ENCODE measurements around the gene PTPN5.
"Not testable (repeated sequence)": the region's sequence is repeated elsewhere in the genome, so short reads cannot be mapped to it uniquely, and the experiment has no call there.

Gene PTPN5

GRCh38 chr11:18791207-18791968 lies at the start of gene PTPN5:
TSS of gene PTPN5 (minus strand) at chr11:18791798. CDS start at chr11:18771958, 19,840 bp downstream.
- Histone ChIP-seq H3K4me1 (ENCODE audit: low read length) (no peaks in the 10 kb centered on the region), H2AFZ (ENCODE audit: low read length) (no peak within 1 kb of the TSS), H3K27ac (ENCODE audit: low read length) (no peak within 1 kb of the TSS), H3K4me3 (ENCODE audit: low read length) (no peak within 1 kb of the TSS), H3K9ac (ENCODE audit: low read length) (no peak within 1 kb of the TSS), H3K9me2 (replicated peaks; ENCODE audit: insufficient read depth, low read length) (no peaks in the 10 kb centered on the region), H4K20me1 (ENCODE audit: insufficient read depth, low read length) (no peaks in the 10 kb centered on the region), H3K79me2 (ENCODE audit: low read length) (no peaks in the 10 kb centered on the region), H3K27me3 (replicated peaks; ENCODE audit: insufficient read depth, low read length) (peaks cover 31% of the 10 kb centered on the region), H3K9me3 (replicated peaks; ENCODE audit: insufficient read depth, low read length) (no peaks in the 10 kb centered on the region), H3F3A (ENCODE audit: insufficient read depth, low read length) (no peaks in the 10 kb centered on the region), H3K36me3 (replicated peaks; ENCODE audit: insufficient read depth, low read length) (no peaks in the 10 kb centered on the region), H3K4me2 (ENCODE audit: low read depth, low read length) (peak within 1 kb of the TSS; percentile 27; the same call in 1 of the 2 replicates)
- TF ChIP-seq EZH2phosphoT487 (IDR thresholded peaks at IDR 0.05; ENCODE audit: low read length): no peak
- no peak for TF ChIP-seq CTCF (IDR thresholded peaks at IDR 0.05; ENCODE audit: low read length)
- DNase-seq: no peak

DNA sequence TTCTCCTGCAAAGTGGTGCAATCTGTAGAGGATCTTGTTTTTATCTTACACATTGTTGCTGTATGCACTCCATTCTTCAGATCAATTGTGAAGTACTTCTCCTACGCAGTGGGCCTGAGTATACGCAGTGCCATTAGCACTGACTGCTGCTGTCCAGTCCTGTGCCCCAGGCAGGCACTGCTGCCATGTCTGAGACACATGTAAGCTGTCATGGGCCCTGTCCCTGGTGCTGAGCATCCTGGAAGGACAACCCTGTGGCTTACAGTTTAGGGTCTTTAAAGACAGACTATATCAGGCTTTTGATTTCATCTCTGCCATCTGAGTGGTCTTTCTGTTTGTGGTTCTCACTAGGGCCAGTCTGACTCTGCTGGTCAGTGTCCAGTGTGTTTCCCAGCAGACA lies 44.8 kb upstream of the PTPN5 start:
- Histone ChIP-seq H3K27ac (ENCODE audit: low read length) (no peak overlapping the region), H3K9ac (ENCODE audit: low read length) (no peak overlapping the region), H3K4me1 (ENCODE audit: low read length) (no peaks in the 10 kb centered on the region), H3K27me3 (replicated peaks; ENCODE audit: insufficient read depth, low read length) (no peaks in the 10 kb centered on the region), H3K9me2 (replicated peaks; ENCODE audit: insufficient read depth, low read length) (no peaks in the 10 kb centered on the region), H3K36me3 (replicated peaks; ENCODE audit: insufficient read depth, low read length) (no peaks in the 10 kb centered on the region), H3K4me3 (ENCODE audit: low read length) (no peak overlapping the region), H3F3A (ENCODE audit: insufficient read depth, low read length) (no peaks in the 10 kb centered on the region), H4K20me1 (ENCODE audit: insufficient read depth, low read length) (no peaks in the 10 kb centered on the region), H3K79me2 (ENCODE audit: low read length) (no peaks in the 10 kb centered on the region), H3K9me3 (replicated peaks; ENCODE audit: insufficient read depth, low read length) (no peaks in the 10 kb centered on the region), H3K4me2 (ENCODE audit: low read depth, low read length) (no peak overlapping the region), H2AFZ (ENCODE audit: low read length) (no peak overlapping the region)
- no peak for TF ChIP-seq EZH2 (optimal IDR thresholded peaks at IDR 0.05; ENCODE audit: low read depth, low read length)
- TF ChIP-seq CTCF (IDR thresholded peaks at IDR 0.05; ENCODE audit: low read length): no peak
- no peak for TF ChIP-seq EZH2phosphoT487 (IDR thresholded peaks at IDR 0.05; ENCODE audit: low read length)
- no peak for DNase-seq

DNA sequence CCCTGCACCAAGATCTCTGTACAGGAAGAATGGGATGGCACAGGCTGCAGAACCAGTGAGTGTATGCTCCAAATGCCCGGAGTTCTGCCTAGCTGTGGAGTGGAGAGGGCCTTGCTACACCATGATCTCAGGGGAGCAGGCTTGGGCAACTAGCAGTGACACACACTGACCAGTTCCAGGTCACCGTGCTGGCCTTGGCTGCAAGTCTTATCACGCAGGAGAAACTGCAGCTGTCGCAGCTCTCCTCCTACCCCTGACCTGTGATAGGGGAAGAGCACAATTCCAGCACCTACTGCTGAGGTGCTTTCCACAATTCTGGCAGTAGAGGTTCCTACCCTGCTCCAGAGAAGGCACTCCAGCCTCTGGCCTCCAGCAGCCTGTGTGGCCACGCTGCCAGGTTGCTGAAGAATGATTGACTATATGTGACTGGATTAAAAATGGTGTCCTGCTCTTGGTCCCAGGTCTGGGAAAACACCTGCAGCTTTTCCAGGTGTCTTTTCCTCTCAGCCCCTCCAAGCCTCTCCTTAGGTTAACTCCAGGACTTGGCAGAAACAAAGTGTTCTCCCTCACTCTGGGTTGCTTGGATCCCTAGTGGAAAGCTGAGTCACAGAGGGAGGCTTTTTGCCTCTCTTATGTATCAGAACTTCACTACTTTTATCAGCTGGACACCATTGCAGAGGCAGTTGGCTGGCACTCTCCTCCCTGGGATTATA lies 43.3 kb upstream of the PTPN5 start:
- DNase-seq: no peak
- Histone ChIP-seq H3K4me2 (ENCODE audit: low read depth, low read length) (no peak overlapping the region), H4K20me1 (ENCODE audit: insufficient read depth, low read length) (no peaks in the 10 kb centered on the region)

DNA sequence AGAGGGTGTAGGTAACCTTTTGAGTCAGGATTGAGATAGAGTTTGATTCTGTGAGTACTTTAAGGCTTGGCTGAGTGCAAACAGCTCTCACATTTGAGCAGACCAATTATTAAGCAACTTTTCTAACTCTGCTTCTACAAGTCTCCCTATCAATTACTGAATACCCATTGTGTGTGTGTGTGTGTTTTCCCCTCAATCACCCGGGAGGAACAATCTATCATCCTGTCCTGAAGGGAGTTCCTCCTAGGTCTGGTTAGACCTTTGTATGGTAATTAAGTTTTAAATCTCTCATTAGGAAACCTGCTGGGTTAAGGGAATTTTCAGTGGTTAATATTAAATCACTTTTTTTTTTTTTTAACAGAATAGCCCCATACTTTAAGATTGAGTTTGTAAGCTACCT lies 28.6 kb upstream of the PTPN5 start:
- not testable (repeated sequence) for H3K4me3 ChIP-seq (ENCODE audit: low read length); H4K20me1 ChIP-seq (ENCODE audit: insufficient read depth, low read length); H3K36me3 ChIP-seq (replicated peaks; ENCODE audit: insufficient read depth, low read length); DNase-seq; H3K27me3 ChIP-seq (replicated peaks; ENCODE audit: insufficient read depth, low read length); H3K4me2 ChIP-seq (ENCODE audit: low read depth, low read length); H3K9me2 ChIP-seq (replicated peaks; ENCODE audit: insufficient read depth, low read length); H3K4me1 ChIP-seq (ENCODE audit: low read length); H3K27ac ChIP-seq (ENCODE audit: low read length); H2AFZ ChIP-seq (ENCODE audit: low read length); H3K79me2 ChIP-seq (ENCODE audit: low read length); H3K9ac ChIP-seq (ENCODE audit: low read length); H3K9me3 ChIP-seq (replicated peaks; ENCODE audit: insufficient read depth, low read length); H3F3A ChIP-seq (ENCODE audit: insufficient read depth, low read length)

More for the DNA sequence above, 43.3 kb upstream of the PTPN5 start:
- H3K4me1 ChIP-seq (ENCODE audit: low read length): no peaks in the 10 kb centered on the region
- TF ChIP-seq EZH2phosphoT487 (IDR thresholded peaks at IDR 0.05; ENCODE audit: low read length): no peak
- TF ChIP-seq EZH2 (optimal IDR thresholded peaks at IDR 0.05; ENCODE audit: low read depth, low read length): no peak
- no peak for TF ChIP-seq CTCF (IDR thresholded peaks at IDR 0.05; ENCODE audit: low read length)
- H3K9me2 ChIP-seq (replicated peaks; ENCODE audit: insufficient read depth, low read length): no peaks in the 10 kb centered on the region
- no peak overlapping the region for H2AFZ ChIP-seq (ENCODE audit: low read length)
- no peak overlapping the region for H3K4me3 ChIP-seq (ENCODE audit: low read length)
- H3K9ac ChIP-seq (ENCODE audit: low read length): no peak overlapping the region
- no peak overlapping the region for H3K27ac ChIP-seq (ENCODE audit: low read length)
- H3F3A ChIP-seq (ENCODE audit: insufficient read depth, low read length): no peaks in the 10 kb centered on the region
- no peaks in the 10 kb centered on the region for H3K36me3 ChIP-seq (replicated peaks; ENCODE audit: insufficient read depth, low read length)
- H3K27me3 ChIP-seq (replicated peaks; ENCODE audit: insufficient read depth, low read length): no peaks in the 10 kb centered on the region
- H3K79me2 ChIP-seq (ENCODE audit: low read length): no peaks in the 10 kb centered on the region
- no peaks in the 10 kb centered on the region for H3K9me3 ChIP-seq (replicated peaks; ENCODE audit: insufficient read depth, low read length)
